Measurements from ENCODE around the gene AGAP3. TPM values are rescaled to one million over a fixed set of nuclear protein-coding genes. Genes with fewer than 3 reads are reported as not detected.

AGAP3 gene
- total RNA-seq, 3 donors from 2014 or later (not counting 1 experiment from before 2014, with no cell fraction given), result 27.7 to 46.9 (median 42.8) TPM

GRCh38 chr7:151071032-151071866, 15.0 kb upstream of the AGAP3 start:
- Mint-ChIP-seq H3K36me3 (no peaks in the 10 kb centered on the region), H3K4me3 (no peak overlapping the region), H3K4me1 (no peaks in the 10 kb centered on the region), H3K27ac (no peak overlapping the region), H3K27me3 (ENCODE audit: low read depth in 2 of 2) (no peaks in the 10 kb centered on the region), H3K9me3 (no peaks in the 10 kb centered on the region)
- Histone ChIP-seq H3K27ac (ENCODE audit: low read length) (no peak overlapping the region), H3K4me1 (ENCODE audit: control insufficient read depth, insufficient read depth, low read length) (no peaks in the 10 kb centered on the region), H3K4me3 (ENCODE audit: low read length) (no peak overlapping the region), H3K36me3 (ENCODE audit: control insufficient read depth, insufficient read depth, low read length) (peaks cover 64% of the 10 kb centered on the region), H3K27me3 (ENCODE audit: control insufficient read depth, insufficient read depth, low read length) (no peaks in the 10 kb centered on the region), H3K9me3 (ENCODE audit: control insufficient read depth, insufficient read depth, low read length) (no peaks in the 10 kb centered on the region)
- ATAC-seq (no peak), DNase-seq (no peak)
- WGBS (ENCODE audit: insufficient coverage), result 96% methylated on average over 39 of the region's 39 CpGs
- intact Hi-C loops (cut with micrococcal nuclease), result no loop called here
- TF ChIP-seq CTCF (IDR thresholded peaks at IDR 0.05), result no peak

- H3K36me3 ChIP-seq (ENCODE audit: control insufficient read depth, insufficient read depth, low read length), result peaks cover 60% of the 10 kb centered on the region
- no peak overlapping the region for H3K4me3 ChIP-seq (ENCODE audit: low read length)
These were observed 12.3 kb upstream of the AGAP3 start for GRCh38 chr7:151073990-151074389.

DNA sequence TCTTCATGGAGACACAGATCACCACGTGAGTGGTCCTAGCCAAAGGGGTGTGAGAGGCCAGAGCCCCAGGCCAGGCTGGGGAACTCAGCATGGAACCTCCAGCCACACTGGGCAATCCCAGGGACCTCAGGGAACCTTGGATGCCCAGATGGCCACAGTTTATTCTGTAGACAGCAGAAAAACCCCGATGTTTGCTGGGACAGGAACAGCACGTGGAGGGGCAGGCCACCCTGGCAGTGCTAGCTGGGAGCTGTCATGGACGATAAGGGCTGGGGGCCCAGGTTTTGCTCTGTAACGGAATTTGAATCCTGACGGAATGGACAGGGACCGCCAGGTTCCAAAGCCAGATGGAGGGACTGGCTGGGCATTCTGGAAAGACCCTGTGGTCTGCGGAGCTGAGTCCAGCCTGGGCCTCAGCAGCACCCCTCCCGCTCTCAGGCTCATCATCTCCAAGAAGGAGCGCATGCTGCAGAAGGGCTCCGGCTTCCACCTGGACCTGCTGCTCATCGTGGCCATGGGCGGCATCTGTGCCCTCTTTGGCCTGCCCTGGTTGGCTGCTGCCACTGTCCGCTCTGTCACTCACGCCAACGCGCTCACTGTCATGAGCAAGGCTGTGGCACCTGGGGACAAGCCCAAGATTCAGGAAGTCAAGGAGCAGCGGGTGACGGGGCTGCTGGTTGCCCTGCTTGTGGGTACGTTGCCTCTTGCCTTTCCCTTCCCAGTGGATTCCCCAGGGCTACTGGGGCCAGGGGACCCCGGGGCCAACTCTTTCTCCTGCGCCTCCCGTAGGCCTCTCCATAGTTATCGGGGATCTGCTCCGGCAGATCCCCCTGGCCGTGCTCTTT, 11.2 kb upstream of the AGAP3 start:
- peaks cover 9% of the 10 kb centered on the region for H3K4me1 ChIP-seq (ENCODE audit: control insufficient read depth, insufficient read depth, low read length)
- no peak overlapping the region for H3K27ac ChIP-seq (ENCODE audit: low read length)
- H3K27ac Mint-ChIP-seq, result no peak overlapping the region
- H3K9me3 Mint-ChIP-seq, result no peaks in the 10 kb centered on the region
- H3K27me3 Mint-ChIP-seq (ENCODE audit: low read depth in 2 of 2), result no peaks in the 10 kb centered on the region
- H3K4me3 ChIP-seq (ENCODE audit: low read length), result no peak overlapping the region
- H3K27me3 ChIP-seq (ENCODE audit: control insufficient read depth, insufficient read depth, low read length), result no peaks in the 10 kb centered on the region
- no peak overlapping the region for H3K4me3 Mint-ChIP-seq
- no peak for TF ChIP-seq CTCF (IDR thresholded peaks at IDR 0.05)
- H3K36me3 ChIP-seq (ENCODE audit: control insufficient read depth, insufficient read depth, low read length), result peaks cover 51% of the 10 kb centered on the region
- H3K36me3 Mint-ChIP-seq, result no peaks in the 10 kb centered on the region
- no peak for ATAC-seq
- H3K9me3 ChIP-seq (ENCODE audit: control insufficient read depth, insufficient read depth, low read length), result no peaks in the 10 kb centered on the region
- WGBS (ENCODE audit: insufficient coverage), result 97% methylated on average over 26 of the region's 26 CpGs
- peaks cover 5 to 16% of the 10 kb centered on the region in 2 donors for H3K4me1 Mint-ChIP-seq
- intact Hi-C loops (cut with micrococcal nuclease), result no loop called here
- DNase-seq, result no peak

More at GRCh38 chr7:151073990-151074389, 12.3 kb upstream of the AGAP3 start:
- H3K4me1 ChIP-seq (ENCODE audit: control insufficient read depth, insufficient read depth, low read length), result no peaks in the 10 kb centered on the region
- WGBS (ENCODE audit: insufficient coverage), result 85% methylated on average over 17 of the region's 17 CpGs
- H3K27me3 Mint-ChIP-seq (ENCODE audit: low read depth in 2 of 2), result no peaks in the 10 kb centered on the region
- no peaks in the 10 kb centered on the region for H3K9me3 ChIP-seq (ENCODE audit: control insufficient read depth, insufficient read depth, low read length)
- no peaks in the 10 kb centered on the region for H3K27me3 ChIP-seq (ENCODE audit: control insufficient read depth, insufficient read depth, low read length)
- peaks cover 2 to 8% of the 10 kb centered on the region in 2 donors for H3K4me1 Mint-ChIP-seq
- DNase-seq, result no peak
- no peak for ATAC-seq
- intact Hi-C loops (cut with micrococcal nuclease), result no loop called here
- no peak overlapping the region for H3K27ac Mint-ChIP-seq
- H3K27ac ChIP-seq (ENCODE audit: low read length), result no peak overlapping the region
- H3K4me3 Mint-ChIP-seq, result no peak overlapping the region
- no peaks in the 10 kb centered on the region for H3K9me3 Mint-ChIP-seq
- TF ChIP-seq CTCF (IDR thresholded peaks at IDR 0.05), result no peak
- H3K36me3 Mint-ChIP-seq, result no peaks in the 10 kb centered on the region
